Fibroblast of the aortic adventitia (primary cell): ENCODE results near the gene ZEB1. TPM values are rescaled to one million over a fixed set of nuclear protein-coding genes. Genes with fewer than 3 reads are reported as not detected.

Experiments
- DNase-seq: peaks from one replicate; pipeline ENCODE4 v3.0.0-alpha.2; 2010; ENCODE audit warnings: low read depth
- H3K4me3 ChIP-seq: 2 replicates; pipeline ENCODE4 v1.5.1; 2011; ENCODE audit warnings: low read depth, mild to moderate bottlenecking, control low read depth, low read length, moderate library complexity
- CTCF ChIP-seq: IDR thresholded peaks from 2 replicates; pipeline ENCODE4 v1.5.1; 2011; ENCODE audit warnings: mild to moderate bottlenecking, low read length, control low read depth, inconsistent platforms; ENCODE audit not compliant: insufficient read depth
- total RNA-seq: library from RNA; depleted of rRNA; stranded (reverse); fragments of >200 nt; gene quantifications from 2 replicates; pipeline ENCODE4 v1.2.3, GENCODE V29; 2012; ENCODE audit warnings: low replicate concordance

The ZEB1 gene
- total RNA-seq, 1 donor = 153 TPM

DNA sequence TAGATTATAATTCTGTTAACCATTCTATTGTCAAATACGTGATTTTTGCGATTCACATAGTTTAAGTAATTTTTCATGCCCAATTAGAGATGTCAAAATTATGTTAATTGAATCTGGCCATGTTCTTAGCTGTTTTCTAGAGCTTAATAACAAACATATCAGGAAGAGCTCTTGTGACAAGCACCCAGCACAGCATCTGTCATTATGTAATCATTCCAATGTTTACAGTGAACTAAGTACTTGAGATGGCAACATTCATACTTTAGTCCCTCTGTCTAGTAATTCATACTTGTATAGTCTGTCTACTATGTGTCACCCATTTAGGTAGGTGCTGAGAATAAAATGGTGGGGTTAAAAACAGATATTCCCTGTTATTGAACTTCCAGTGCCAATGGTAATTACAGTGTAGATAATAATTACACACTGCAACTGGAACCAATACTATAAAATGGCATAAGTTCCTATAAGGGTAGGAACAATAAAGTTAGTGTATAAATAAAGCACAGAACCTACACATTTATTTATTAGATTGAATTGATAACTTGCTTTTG, 55.2 kb downstream of the ZEB1 start:
- TF ChIP-seq CTCF = no peak
- DNase-seq = no peak

GRCh38 chr10:31381171-31381570, 62.2 kb downstream of the ZEB1 start:
- DNase-seq = no peak
- no peak for TF ChIP-seq CTCF
- no peak overlapping the region for H3K4me3 ChIP-seq

More for the DNA sequence above, 55.2 kb downstream of the ZEB1 start:
- no peak overlapping the region for H3K4me3 ChIP-seq

DNA sequence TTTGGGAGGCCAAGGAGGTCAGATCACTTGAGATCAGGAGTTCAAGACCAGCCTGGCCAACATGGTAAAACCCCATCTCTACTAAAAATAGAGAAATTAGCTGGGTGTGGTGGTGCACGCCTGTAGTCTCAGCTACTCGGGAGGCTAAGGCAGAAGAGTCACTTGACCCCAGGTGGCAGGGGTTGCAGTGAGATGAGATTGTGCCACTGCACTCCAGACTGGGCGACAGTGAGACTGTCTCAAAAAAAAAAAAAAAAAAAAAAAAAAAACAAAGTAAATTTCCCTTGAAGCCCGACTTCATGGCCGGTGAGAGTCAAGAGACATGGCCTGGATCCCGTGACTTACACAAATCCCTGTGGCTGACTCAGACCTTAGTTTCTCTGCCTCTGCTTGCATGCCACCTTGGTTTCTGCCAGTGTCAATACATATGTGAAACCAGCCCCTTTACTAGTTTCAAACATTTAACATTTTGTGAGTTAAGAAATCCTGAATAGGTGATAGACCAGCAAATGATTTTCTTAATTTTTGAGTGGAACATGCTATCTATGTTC, 62.8 kb downstream of the ZEB1 start:
- H3K4me3 ChIP-seq = no peak overlapping the region
- no peak for TF ChIP-seq CTCF
- DNase-seq = peak; percentile 55

DNA sequence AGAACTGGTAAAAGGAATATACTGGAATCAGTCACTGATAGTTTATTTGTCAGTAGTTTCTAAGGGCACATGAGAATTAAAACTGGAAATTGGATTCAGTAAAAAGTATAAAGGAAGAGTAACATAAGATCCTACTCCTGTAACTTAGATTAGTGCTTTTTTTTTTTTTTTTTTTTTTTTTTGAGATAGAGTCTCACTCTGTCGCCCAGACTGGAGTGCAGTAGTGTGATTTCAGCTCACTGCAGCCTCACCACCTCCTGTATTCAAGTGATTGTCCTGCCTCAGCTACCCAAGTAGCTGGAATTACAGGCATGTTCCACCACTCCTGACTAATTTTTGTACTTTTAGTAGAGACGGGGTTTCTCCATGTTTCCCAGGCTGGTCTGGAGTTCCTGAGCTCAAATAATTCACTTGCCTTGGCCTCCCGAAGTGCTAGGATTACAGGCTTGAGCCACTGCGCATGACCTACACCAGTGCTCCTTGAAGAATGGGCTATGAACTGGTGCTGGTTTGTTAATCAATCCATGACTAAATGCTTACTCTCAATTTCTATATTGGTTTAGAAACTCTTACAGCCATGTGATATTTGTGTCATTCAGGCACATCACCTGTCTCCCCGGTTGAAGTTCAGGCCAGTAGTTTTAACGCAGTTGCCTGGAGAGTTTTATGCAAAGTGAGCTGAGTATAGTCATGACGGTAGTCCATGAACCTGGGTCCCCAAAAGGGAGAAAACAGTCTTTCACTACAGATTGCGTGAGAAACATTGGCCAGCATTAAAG, 65.0 kb downstream of the ZEB1 start:
- DNase-seq = no peak
- no peak for TF ChIP-seq CTCF
- no peak overlapping the region for H3K4me3 ChIP-seq

GRCh38 chr10:31384589-31384949, 65.6 kb downstream of the ZEB1 start:
- no peak for DNase-seq
- no peak for TF ChIP-seq CTCF
- no peak overlapping the region for H3K4me3 ChIP-seq

DNA sequence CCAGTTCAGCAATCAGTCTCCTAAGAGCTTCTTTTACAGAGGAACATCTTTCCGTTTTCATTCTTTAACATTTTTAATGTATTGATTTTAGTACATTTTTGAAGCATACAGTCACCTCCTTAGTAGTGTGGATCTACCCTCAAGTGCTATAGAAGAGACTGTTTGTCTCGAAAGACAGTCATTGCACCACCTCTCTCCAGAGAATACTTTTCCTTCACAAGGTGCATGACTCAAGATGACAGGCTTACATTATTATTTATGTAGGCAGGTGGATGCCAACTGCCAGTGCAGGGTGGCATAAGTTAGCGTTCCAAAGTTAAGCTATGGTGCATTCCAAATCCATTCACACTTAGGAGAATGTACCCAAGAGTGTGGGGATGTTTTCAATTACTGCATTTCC, 71.8 kb downstream of the ZEB1 start:
- no peak for DNase-seq
- H3K4me3 ChIP-seq = no peak overlapping the region
- TF ChIP-seq CTCF = no peak

DNA sequence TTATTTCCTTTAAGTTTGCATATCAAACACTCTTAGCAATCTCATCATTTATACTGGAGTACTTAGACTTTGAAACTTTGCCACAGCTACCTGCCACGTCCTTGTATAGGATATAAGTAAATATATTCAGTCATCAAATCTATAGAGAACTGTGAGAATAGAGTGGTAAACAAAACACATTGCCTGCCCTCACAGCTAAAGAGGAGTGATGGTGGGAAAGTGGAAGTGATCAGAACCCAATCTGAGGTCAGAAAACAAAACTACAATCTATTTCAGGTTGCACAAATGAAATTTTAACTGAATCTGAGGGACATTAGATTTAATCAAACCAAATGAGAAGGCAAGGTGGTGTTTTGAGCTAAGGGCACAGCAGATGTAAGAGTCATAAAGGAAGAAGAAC, 74.8 kb downstream of the ZEB1 start:
- no peak for TF ChIP-seq CTCF
- no peak for DNase-seq

More for the DNA sequence above, 74.8 kb downstream of the ZEB1 start:
- H3K4me3 ChIP-seq = no peak overlapping the region
